ENCODE data around the gene PCBP4.
A peak's percentile ranks its signal among the peaks of the same experiment; 100 is the strongest.

The PCBP4 gene

DNA sequence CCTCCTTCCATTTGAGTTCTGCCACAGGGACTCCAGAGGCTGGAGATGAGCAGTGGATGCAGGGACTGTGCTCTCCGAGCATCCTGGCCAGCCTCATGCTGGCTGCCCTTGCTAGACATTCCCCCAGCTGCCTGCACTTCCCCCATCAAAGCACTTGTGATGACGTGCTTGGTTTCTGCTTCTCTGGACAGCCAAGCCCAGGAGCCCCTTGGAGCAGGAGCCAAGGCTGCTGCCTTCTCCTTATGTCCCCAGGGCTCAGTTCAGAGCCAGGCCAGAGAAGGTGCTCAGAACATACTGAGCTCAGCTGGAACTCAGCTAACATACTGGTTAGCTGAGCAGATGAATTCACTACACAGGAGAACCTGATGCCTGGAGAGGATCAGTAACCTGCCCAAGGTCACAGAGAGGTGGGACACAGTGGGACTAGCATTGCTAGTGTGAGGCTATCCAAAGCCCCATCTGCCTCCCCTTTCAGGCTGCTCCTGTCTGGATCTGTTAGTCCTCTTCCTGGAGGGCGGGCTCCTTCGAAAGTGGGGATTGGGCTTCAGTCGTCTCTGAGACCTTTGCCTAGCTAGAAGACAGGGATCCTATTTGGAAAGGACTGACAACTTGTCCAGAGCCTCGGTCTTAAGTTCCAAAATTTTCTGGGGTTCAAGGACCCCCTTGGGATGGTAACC, 4.3 kb downstream of the PCBP4 start:
- H3K36me3 Mint-ChIP-seq (ENCODE audit: insufficient read depth): peaks cover 5% of the 10 kb centered on the region
- no peaks in the 10 kb centered on the region for H3K9me3 Mint-ChIP-seq
- peaks cover 12 to 26% of the 10 kb centered on the region in 2 donors for H3K4me1 Mint-ChIP-seq (ENCODE audit: low read depth in 2 of 2)
- peaks cover 6 to 49% of the 10 kb centered on the region in 2 donors for H3K27me3 Mint-ChIP-seq
- ATAC-seq (replicated peaks) (no peak), DNase-seq (no peak)
- no peak overlapping the region for H3K4me3 Mint-ChIP-seq
- no peak overlapping the region for H3K27ac Mint-ChIP-seq

DNA sequence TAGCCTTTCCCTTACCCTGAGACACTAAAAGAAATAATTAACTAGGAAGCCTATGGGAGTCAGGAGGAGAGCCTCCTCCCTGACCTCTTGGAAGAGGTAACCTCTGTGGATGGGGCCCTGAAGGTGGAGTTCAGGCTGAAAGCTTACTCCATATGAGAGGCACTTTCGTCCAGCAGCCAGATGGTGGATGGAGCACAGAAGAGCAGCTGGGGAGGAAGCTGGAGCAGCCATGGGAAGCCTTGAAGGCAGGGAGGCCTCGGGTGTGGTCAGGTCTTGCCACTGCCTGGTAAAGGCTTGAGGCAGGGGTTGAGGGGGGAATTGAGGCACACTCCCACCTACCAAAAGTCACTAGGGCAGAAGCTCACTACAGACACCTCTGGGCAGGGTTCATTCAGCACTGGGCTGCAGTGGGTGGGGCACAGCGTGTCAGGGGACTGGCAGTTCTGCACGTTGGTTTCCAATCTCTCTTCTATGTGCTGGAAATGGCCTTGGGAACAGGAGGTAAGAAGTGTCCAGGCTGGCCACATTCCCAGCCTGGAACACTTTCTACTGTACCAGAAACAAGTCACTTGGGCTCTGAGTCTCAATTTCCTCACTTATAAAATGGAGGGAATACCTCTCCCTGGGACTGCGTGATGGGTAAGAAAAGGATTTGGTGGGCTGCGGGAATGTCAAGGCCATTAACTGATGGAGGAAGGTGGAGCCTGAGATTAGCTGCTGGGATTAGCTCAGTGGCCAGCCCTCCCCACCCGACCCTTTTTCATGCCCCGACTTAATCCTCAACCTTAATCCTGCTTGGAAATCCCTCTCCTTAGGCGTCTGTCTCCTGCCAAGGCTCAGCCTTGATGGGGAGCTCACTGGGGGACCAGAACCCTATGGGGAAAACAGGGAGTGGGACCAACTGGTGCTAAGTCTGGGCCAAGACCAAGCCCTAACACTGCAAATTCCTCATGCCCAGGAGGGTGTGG, 5.4 kb downstream of the PCBP4 start:
- H3K9me3 Mint-ChIP-seq: no peaks in the 10 kb centered on the region
- H3K27me3 Mint-ChIP-seq: peaks cover 7 to 59% of the 10 kb centered on the region in 2 donors
- H3K36me3 Mint-ChIP-seq (ENCODE audit: insufficient read depth): peaks cover 5% of the 10 kb centered on the region
- peaks cover 12 to 25% of the 10 kb centered on the region in 2 donors for H3K4me1 Mint-ChIP-seq (ENCODE audit: low read depth in 2 of 2)
- no peak for ATAC-seq (replicated peaks)
- no peak overlapping the region for H3K27ac Mint-ChIP-seq
- H3K4me3 Mint-ChIP-seq: no peak overlapping the region
- DNase-seq: no peak

DNA sequence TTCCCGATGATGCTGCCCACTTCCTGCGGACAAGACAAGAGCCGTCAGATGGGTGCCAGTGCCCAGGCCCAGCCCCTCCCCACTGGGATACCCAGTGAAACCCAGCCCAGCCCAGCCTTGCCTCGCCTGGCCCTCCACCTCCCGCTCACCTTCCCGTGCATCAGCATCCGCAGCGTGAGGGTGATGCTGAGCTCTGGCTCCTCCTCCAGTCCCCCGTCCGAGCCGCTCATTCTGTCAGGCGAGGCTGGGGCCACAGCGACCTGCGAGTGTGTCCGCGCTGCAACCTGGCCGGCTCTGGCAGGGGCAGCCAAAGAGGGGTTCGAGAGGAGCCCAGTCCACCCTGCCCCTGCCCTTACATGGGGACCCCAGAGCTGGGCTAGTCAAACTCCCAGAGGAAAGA, 6.2 kb downstream of the PCBP4 start:
- no peak overlapping the region for H3K27ac Mint-ChIP-seq
- H3K4me3 Mint-ChIP-seq: no peak overlapping the region
- peaks cover 12 to 24% of the 10 kb centered on the region in 2 donors for H3K4me1 Mint-ChIP-seq (ENCODE audit: low read depth in 2 of 2)

DNA sequence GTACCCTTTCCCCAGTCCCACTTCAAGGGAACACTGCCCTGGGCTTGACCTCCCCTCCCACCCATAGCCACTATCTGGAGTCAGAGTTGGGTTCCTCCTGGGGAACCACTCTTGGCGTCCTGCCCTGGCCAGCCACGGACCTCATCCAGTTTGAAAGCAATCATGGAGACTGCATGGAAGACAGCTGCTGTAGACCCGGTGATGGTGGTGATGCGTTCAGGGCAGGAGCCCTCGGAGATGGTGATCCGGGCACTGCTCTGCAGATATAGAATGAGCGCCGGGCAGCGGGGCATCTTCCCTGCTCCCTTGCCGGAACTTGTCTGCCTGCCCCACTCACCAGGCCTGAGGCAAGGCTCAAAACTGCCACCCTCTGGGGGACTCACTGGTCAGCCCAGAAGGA, 6.9 kb downstream of the PCBP4 start:
- DNase-seq (no peak), ATAC-seq (replicated peaks) (no peak)
- peaks cover 5% of the 10 kb centered on the region for H3K36me3 Mint-ChIP-seq (ENCODE audit: insufficient read depth)
- H3K27ac Mint-ChIP-seq: no peak overlapping the region
- peaks cover 7 to 59% of the 10 kb centered on the region in 2 donors for H3K27me3 Mint-ChIP-seq
- H3K9me3 Mint-ChIP-seq: no peaks in the 10 kb centered on the region
- peaks cover 7 to 18% of the 10 kb centered on the region in 2 donors for H3K4me1 Mint-ChIP-seq (ENCODE audit: low read depth in 2 of 2)
- H3K4me3 Mint-ChIP-seq: no peak overlapping the region

More for the DNA sequence above, 6.2 kb downstream of the PCBP4 start:
- H3K27me3 Mint-ChIP-seq: peaks cover 7 to 59% of the 10 kb centered on the region in 2 donors
- peaks cover 5% of the 10 kb centered on the region for H3K36me3 Mint-ChIP-seq (ENCODE audit: insufficient read depth)
- DNase-seq (no peak), ATAC-seq (replicated peaks) (no peak)
- H3K9me3 Mint-ChIP-seq: no peaks in the 10 kb centered on the region

DNA sequence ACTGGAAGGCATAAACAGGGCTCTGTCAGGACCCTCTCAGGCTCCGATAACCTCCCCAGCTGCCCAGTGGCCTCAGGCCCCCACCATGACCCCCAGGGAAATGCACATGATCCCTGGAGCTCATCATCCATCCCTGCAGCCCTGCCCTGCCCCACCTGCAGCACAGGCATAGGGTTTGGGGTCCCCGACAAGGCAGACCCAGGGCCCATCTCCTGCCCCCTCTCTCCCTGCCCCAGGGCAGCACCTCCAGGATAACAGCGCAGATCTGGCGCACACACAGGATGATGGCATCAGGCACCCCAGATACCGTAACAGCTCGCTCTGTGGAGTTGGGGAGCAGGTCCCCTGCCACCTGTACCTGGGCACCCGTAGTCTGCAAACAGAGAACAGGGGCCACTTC, 7.6 kb downstream of the PCBP4 start:
- Mint-ChIP-seq H3K9me3 (no peaks in the 10 kb centered on the region), H3K27ac (no peak overlapping the region), H3K4me1 (ENCODE audit: low read depth in 2 of 2) (peaks cover 4 to 14% of the 10 kb centered on the region in 2 donors), H3K36me3 (ENCODE audit: insufficient read depth) (peaks cover 5% of the 10 kb centered on the region), H3K27me3 (peaks cover 14 to 54% of the 10 kb centered on the region in 2 donors), H3K4me3 (no peak overlapping the region)
- ATAC-seq (replicated peaks) (no peak), DNase-seq (no peak)

DNA sequence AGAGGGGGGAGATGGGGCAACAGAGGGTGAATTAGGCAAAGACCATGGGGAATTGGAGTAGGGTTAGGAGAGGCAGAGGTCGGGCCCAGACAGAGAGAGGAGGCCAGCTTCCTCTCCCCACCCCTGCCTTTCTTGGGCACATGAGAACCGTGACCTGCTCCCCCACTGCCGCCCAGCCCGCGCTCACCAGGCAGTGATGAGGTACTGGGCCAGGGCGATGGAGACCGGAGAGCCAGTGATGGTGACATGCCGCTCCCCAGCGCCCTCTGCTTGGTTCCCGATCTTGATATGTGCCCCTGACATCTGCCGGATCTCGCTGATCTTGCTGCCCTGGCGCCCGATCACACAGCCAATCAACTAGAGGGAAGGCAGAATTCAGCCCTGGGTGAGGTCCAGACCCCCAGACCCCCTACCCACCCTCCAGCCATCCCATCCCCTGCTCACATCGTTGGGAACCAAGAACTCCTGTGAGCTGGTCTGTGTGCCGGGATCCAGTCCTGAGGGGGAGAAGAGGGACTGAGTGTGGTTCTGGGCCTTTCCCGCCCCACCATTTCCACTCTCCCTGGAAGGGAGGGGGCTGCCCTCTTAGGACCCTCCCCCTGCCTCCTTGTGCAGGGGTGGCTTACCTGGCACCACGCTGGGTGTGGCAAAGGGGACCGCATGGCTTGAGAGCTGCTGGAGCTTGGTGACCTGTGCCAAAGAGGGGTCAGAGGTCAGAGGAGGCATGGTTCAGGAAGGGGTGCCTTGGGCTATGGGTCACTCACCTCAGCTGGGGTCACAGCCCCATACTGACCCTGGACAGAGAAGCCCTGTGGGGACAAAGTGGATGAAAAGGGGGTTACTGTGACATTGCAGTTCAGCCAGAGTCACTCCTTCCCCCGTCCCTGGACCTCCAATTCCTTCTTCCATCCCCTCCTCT, 8.4 kb downstream of the PCBP4 start:
- no peak for DNase-seq
- H3K36me3 Mint-ChIP-seq (ENCODE audit: insufficient read depth): peaks cover 5% of the 10 kb centered on the region
- no peak for ATAC-seq (replicated peaks)
- H3K9me3 Mint-ChIP-seq: no peaks in the 10 kb centered on the region
- H3K27me3 Mint-ChIP-seq: peaks cover 22 to 58% of the 10 kb centered on the region in 2 donors
- peaks cover 4 to 10% of the 10 kb centered on the region in 2 donors for H3K4me1 Mint-ChIP-seq (ENCODE audit: low read depth in 2 of 2)
- H3K4me3 Mint-ChIP-seq: no peak overlapping the region
- H3K27ac Mint-ChIP-seq: no peak overlapping the region

DNA sequence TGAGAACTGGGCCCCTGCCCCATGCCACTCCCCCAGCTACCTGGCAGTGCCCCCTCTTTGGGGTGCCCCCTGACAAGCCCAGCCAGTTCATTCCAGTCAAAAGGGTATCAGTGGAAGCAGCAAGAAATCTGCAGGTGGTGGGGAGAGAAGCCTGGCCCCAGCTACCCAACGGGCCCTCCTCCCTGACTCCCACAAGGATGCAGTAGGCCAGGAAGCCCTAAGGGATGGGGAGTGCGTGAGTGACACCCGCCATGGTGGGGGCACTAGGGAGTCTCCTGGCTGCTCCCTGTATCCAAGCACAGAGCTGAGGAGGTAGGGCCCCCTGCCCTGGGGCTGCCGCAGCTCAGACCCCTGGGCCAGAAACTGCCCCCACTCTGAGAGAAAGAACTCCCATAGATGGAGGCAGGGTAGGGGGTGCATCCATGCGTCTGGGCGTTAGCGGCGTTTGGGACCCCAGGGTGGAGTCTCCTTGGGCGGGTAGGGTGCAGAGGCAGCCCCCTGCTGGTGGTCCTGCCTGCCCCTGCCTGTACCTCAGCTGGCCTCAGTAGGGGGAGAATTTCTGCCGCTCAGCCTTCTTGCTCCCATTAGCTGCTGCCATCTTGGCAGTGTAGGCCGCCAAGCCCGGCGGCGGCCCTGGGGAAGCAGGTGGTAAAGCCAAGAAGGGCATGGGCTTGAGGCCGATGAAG, 9.6 kb downstream of the PCBP4 start:
- peaks cover 31 to 64% of the 10 kb centered on the region in 2 donors for H3K27me3 Mint-ChIP-seq
- H3K4me3 Mint-ChIP-seq: no peak overlapping the region
- DNase-seq (no peak), ATAC-seq (replicated peaks) (no peak)
- no peaks in the 10 kb centered on the region for H3K9me3 Mint-ChIP-seq
- H3K4me1 Mint-ChIP-seq (ENCODE audit: low read depth in 2 of 2): peaks cover 4 to 9% of the 10 kb centered on the region in 2 donors
- peaks cover 8% of the 10 kb centered on the region for H3K36me3 Mint-ChIP-seq (ENCODE audit: insufficient read depth)
- no peak overlapping the region for H3K27ac Mint-ChIP-seq

DNA sequence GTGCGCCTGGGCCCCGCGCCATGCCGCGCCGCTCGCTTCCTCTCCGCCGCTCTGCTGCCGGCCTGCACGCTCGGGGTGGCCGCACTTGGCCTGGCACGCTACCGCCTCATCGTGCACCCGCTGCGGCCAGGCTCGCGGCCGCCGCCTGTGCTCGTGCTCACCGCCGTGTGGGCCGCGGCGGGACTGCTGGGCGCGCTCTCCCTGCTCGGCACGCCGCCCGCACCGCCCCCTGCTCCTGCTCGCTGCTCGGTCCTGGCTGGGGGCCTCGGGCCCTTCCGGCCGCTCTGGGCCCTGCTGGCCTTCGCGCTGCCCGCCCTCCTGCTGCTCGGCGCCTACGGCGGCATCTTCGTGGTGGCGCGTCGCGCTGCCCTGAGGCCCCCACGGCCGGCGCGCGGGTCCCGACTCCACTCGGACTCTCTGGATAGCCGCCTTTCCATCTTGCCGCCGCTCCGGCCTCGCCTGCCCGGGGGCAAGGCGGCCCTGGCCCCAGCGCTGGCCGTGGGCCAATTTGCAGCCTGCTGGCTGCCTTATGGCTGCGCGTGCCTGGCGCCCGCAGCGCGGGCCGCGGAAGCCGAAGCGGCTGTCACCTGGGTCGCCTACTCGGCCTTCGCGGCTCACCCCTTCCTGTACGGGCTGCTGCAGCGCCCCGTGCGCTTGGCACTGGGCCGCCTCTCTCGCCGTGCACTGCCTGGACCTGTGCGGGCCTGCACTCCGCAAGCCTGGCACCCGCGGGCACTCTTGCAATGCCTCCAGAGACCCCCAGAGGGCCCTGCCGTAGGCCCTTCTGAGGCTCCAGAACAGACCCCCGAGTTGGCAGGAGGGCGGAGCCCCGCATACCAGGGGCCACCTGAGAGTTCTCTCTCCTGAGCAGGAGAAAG, 11.1 kb downstream of the PCBP4 start:
- peaks cover 7% of the 10 kb centered on the region for H3K36me3 Mint-ChIP-seq (ENCODE audit: insufficient read depth)
- H3K27ac Mint-ChIP-seq: no peak overlapping the region
- ATAC-seq (replicated peaks): peak; percentile 79
- peaks cover 31 to 55% of the 10 kb centered on the region in 2 donors for H3K27me3 Mint-ChIP-seq
- no peaks in the 10 kb centered on the region for H3K9me3 Mint-ChIP-seq
- H3K4me3 Mint-ChIP-seq: peak overlapping the region; percentile 25 to 32
- DNase-seq: peak; percentile 33 to 35 (median 35)
- H3K4me1 Mint-ChIP-seq (ENCODE audit: low read depth in 2 of 2): peaks cover 4 to 7% of the 10 kb centered on the region in 2 donors

DNA sequence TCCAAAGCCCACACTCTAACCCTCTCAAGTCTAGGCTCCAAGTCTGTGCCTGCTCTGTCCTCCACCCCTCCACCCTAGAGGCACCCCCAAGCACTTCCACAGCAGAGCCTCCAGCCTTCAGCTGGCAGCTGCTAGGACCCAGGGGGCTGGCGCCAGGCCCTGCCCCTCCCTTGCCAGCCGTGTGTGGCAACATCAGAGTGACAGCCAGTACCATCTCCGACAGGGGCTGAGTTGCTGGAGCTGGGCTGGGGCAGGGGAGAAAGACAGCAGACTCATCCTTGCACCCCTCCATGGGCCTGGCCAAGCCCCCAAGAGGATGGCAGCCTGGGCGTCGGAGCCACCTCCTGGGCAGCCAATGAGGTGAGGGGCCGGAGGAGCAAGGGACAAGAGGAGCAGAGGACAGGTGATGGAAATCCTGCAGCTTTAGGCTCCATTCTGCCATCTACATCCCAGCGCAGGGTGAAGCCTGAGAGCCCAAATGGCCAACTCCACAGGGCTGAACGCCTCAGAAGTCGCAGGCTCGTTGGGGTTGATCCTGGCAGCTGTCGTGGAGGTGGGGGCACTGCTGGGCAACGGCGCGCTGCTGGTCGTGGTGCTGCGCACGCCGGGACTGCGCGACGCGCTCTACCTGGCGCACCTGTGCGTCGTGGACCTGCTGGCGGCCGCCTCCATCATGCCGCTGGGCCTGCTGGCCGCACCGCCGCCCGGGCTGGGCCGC, 11.9 kb downstream of the PCBP4 start, which contains the start of gene GPR62:
GPR62 (plus strand) TSS at position 207 of the 718 bp plus-strand sequence; CDS start at position 479, 272 bp downstream.
- Mint-ChIP-seq H3K27ac (no peak within 1 kb of the TSS), H3K9me3 (no peaks in the 10 kb centered on the region), H3K4me1 (ENCODE audit: low read depth in 2 of 2) (peaks cover 4 to 7% of the 10 kb centered on the region in 2 donors), H3K4me3 (peak within 1 kb of the TSS; percentile 25 to 32), H3K36me3 (ENCODE audit: insufficient read depth) (peaks cover 7% of the 10 kb centered on the region), H3K27me3 (peaks cover 31 to 47% of the 10 kb centered on the region in 2 donors)
- peak; percentile 15 for ATAC-seq (replicated peaks)
- DNase-seq: no peak

DNA sequence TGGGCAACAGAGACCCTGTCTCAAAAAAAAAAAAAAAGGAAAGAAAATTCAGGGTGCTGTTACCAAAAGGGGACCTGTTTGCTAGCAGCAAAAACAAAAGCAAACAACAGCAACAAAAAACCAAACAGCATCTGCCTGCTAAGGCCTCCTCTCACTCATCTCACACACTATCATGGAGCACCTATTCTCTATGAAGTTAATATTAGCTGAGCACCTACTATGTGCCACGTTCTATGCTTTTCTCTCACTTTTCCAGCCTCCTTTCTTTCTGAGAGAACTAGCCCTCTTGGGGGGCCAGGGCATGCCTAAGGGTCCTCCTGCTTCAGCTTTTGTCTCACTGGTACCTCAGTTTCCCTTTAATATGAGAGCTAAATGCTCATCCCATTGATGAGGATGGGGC, 12.5 kb downstream of the PCBP4 start:
- Mint-ChIP-seq H3K4me3 (no peak overlapping the region), H3K9me3 (no peaks in the 10 kb centered on the region), H3K27ac (no peak overlapping the region), H3K36me3 (ENCODE audit: insufficient read depth) (peaks cover 6% of the 10 kb centered on the region), H3K27me3 (peaks cover 31 to 40% of the 10 kb centered on the region in 2 donors), H3K4me1 (ENCODE audit: low read depth in 2 of 2) (peaks cover 4 to 7% of the 10 kb centered on the region in 2 donors)
- no peak for DNase-seq
- no peak for ATAC-seq (replicated peaks)

DNA sequence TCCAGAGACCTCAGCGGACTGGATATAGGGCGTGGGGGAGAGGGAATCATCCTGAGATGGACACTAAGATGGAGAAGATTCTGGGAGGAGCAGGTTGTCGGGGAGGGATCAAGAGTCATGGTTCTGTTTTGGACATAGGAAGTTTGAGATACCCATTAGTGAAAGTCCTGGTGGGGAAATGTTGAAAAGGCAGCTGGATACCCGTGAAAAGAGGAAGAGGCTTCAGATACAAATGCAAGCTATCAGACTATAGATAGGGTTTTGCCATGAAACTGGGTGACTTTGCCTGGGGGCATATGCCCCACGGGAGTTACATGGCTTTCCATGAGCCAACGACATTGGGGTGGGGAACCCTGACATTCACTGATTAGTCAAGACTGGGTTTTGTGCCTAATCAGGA, 13.1 kb downstream of the PCBP4 start:
- Mint-ChIP-seq H3K27ac (no peak overlapping the region), H3K36me3 (ENCODE audit: insufficient read depth) (peaks cover 4% of the 10 kb centered on the region), H3K4me1 (ENCODE audit: low read depth in 2 of 2) (peaks cover 4 to 7% of the 10 kb centered on the region in 2 donors), H3K27me3 (peaks cover 31 to 34% of the 10 kb centered on the region in 2 donors), H3K4me3 (no peak overlapping the region), H3K9me3 (no peaks in the 10 kb centered on the region)
- DNase-seq: no peak
- no peak for ATAC-seq (replicated peaks)
